Measurements from ENCODE around the gene CCDC141. TPM values are rescaled to one million over a fixed set of nuclear protein-coding genes. Genes with fewer than 3 reads are reported as not detected.

CCDC141 gene
- total RNA-seq, 1 donor from 2014 or later = 136 TPM

DNA sequence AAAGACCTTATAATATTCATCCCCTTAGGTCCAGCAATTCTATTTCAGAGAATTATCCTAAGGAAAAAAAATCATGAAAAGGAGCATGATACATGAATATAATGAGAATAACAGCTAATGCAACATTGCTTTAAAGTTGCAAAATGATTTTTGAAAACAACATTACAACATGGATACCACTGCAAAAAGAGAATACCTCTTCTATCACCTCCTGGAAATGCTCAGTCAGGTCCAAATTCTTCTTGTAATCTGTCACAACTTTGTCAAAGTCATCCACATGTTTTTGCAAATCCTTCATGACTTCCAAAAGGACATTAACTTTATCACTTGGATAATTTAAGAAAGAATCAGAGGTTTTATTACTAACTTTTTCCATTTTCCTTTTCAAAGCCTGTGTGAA, 194.8 kb downstream of the CCDC141 start:
- no peak for ATAC-seq (ENCODE audit: poor library complexity)
- no peak for DNase-seq
- intact Hi-C loops (cut with DNase I) = loop anchor here (10.0 kb wide), 1 partner anchor 50 kb away; the partner anchor contains the start of gene TTN

DNA sequence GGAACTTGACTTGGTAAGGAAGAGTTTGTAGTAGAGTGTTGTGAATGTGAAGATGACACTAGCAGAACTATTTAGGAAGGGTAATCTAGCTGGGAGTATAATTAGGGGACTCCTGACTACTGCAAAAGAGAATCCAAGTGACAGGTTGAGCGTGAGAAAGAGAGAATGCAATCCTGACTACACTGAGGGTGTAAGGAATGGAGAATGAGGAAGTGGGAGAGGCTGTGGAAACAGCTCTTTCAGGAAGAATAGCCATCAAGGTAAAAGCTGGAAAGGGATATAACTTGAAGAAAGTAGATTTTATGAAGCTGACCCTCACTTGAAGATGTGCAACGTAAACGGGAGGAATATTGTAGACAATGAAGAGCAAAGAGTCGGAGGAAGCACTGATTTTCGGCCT, 201.6 kb downstream of the CCDC141 start:
- DNase-seq (no peak), ATAC-seq (ENCODE audit: poor library complexity) (no peak)
- intact Hi-C loops (cut with DNase I) = no loop called here

DNA sequence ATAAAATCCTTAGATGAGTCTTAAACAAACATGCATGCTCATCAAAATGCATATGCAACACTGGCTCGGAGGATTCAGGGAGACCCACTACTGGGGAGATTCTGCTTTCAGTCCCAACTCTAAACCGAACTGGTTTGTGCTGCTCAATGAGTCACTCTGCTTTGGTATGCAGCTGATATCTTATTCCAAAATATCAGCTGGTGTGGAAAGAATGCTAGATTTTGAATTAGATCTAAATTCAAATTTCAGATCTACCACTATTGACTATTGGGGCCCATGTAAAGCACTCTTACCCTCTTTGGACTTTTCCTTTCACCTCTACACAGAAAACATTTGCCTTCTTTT, 203.5 kb downstream of the CCDC141 start:
- no peak for DNase-seq
- intact Hi-C loops (cut with DNase I) = no loop called here
- ATAC-seq (ENCODE audit: poor library complexity) = no peak

DNA sequence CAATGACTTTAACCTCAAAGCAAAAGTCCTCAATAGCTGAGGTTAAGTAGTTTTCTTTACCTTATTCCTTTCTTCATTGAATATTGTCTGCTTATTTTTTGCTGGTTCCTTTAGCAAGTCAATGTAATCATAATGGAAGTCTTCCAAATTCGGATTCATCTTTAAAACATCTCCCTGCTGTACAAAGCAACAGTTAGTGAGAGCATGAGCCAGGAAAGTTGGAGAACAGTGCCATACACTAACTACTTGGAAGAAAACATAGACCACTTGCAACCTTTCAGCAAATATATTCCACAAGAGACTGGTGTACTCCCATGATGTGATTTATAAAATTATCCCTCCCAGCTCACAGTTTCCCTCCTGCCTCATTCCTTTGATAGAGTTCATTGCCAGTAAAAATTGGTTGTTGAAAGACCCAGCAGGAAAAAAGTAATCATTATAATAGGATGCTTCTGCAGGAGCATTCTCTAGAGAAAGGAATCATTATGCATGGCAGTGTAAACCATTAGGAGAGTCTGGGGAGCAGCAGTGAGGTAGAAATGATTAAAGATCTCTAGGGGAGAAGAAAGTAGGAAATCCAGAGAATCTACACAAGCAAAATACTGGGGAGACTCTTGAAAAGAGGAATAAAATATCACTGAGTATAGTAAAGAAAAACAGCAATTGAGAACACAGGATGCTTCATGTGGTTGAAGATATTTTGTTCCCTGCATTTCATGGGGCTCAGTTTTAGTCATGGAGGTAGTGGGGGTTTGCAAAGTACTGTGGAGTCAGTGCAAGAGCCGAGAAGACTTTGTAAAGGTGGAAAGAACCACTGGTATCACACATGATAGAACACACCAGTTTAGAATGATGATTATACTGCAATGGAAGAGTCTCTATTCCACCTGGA, 204.1 kb downstream of the CCDC141 start:
- no peak for DNase-seq
- intact Hi-C loops (cut with DNase I) = no loop called here
- ATAC-seq (ENCODE audit: poor library complexity) = peak; percentile 65

DNA sequence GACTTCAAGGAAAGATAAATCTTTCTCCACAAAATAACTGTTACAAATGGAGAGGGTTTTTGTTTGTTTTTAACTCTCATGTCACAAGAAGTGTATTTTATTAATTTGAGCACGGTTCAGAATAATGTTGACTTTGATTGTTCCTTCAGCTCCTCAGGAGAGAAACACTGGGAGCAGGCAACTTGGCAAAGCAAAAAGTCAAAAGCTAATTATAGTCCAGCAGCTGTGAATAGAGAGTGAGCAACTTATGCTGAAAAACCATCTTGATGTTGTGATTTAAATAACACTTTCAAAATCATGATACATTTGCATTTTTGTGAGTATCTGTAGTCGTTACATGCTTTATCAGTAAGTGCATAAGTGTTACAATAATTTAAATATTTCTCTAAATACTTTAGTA, 205.2 kb downstream of the CCDC141 start:
- intact Hi-C loops (cut with DNase I) = no loop called here
- ATAC-seq (ENCODE audit: poor library complexity) (peak; percentile 84), DNase-seq (no peak)

DNA sequence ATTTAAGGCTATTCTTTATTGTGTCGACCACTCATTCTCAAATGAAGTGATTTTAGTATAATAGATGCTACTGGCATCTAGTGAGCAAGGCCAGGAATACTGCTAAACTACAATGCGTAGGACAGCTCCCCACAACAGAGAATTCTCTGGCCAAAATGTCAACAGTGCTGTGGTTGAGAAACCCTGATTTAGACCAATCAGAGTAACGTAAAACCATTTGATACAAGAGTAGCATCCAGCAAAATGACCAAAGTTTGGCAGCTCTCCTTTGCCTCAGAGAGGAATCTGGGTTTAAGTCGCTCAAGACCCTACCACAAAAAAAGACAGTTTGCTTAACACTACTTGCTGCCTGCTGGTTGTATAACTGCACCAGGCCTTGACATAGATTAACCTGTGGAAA, 205.7 kb downstream of the CCDC141 start:
- no peak for DNase-seq
- intact Hi-C loops (cut with DNase I) = no loop called here
- peak; percentile 63 for ATAC-seq (ENCODE audit: poor library complexity)

DNA sequence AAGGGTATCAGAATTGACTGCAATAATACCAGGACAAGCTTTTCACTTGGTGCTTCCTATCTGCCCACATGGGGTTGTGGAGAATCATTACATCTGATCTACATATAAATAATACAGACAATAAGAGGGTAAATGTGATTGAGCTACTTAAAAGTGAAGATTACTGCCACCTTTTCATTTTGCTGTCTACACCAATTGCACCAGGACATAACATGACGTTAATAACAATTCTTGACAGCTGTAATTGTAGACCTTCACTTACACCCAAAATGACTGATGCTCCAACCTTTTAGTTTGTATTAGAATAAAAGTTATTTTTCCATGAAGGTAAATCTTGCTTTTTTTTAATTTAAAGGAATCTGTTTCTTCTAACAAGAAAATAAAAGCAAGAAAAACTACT, 206.2 kb downstream of the CCDC141 start:
- DNase-seq (no peak), ATAC-seq (ENCODE audit: poor library complexity) (no peak)
- intact Hi-C loops (cut with DNase I) = no loop called here

DNA sequence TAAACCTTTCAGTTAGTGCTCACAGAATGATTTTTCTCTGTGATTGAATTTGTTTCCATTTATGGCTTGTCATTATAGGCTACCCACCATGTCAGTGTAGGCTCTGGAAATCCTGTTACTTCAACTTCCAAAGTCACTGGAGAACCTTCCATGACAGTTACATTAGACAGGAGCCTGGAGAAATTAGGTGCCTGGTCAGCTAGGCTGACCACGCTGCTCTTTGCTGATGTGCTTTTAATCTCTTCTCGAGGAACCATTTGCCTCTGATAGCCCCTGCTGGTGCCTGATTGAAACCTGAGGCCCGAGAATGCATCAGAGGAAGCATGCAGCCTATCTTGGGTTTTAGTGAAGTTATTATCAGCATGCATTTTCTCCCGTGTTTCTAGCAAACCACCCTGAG, 213.1 kb downstream of the CCDC141 start:
- ATAC-seq (ENCODE audit: poor library complexity) = no peak
- intact Hi-C loops (cut with DNase I) = no loop called here
- DNase-seq = no peak

DNA sequence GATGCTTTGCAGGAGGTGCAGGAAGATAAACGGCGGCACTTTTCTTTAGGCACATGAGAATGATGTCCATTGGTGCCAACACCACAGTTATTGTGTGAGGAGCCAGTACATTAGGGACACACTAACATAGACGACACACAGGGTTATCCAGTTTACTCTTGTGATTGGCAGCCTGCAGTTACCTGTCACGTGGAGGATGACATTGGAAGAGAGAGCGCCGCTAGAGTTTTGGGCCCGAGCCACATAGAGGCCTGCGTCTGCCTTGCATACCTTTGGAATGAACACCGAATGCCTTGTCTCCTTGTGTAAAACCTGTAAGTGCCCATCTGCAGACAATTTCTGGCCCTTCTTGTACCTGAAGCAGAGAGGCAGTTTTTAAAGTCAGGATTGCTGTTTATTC, 215.9 kb downstream of the CCDC141 start:
- DNase-seq (peak; percentile 61), ATAC-seq (ENCODE audit: poor library complexity) (peak; percentile 74)
- intact Hi-C loops (cut with DNase I) = no loop called here

DNA sequence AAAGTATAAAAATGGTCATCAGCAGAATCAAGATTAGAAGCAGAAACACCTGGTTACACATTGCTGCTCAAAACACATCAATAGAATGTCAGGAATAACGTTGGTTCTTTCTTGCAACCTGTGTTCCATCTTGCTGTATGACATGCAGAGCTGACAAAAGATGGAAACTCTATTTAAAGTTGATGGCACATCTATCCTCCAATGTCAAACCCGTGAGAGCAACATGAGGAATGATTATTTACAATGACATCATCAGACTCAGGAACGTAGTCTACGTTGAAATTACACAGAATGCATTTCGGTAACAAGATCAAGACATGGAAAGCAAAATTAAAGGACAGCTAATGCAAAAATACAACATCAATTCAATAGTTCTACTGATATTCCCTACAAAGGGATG, 216.6 kb downstream of the CCDC141 start:
- DNase-seq = no peak
- intact Hi-C loops (cut with DNase I) = no loop called here
- no peak for ATAC-seq (ENCODE audit: poor library complexity)

DNA sequence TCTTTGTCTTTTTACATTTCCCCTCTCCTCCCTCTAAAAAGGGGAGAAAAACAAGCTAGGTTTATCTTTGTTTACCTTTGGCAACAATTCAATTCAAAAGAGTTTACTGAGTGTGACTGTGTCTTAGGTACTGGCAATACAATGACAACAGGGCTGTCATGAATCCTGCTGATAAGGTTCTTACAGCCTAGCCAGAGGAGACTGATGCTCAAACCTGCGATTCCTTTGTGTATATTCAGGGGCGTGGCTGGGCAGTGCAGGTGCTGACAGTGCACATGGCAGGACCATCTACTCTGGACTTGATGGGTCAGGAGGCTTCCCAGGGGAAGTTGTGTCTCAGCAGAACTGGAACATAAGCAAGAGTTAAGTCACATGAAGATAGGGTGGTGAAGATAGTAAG, 219.5 kb downstream of the CCDC141 start:
- no peak for ATAC-seq (ENCODE audit: poor library complexity)
- intact Hi-C loops (cut with DNase I) = no loop called here
- DNase-seq = no peak

DNA sequence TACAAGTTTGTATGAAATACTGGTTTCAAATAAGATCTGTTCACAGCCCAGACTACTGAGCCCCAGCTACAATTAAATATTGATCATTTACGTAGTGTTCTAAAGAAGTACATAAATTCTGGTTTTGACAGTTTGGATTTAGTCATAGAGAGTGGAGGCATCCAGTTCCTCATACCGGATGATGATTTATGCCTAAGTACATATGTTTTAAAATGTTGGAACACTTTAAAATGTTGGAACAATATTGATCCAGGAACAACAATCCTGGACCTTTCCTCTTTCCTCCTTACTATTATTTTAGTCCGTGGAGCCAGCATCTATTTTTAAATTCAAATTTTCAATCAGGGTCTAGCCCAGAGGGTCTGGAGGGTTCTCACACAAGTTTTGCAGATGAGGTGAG, 220.0 kb downstream of the CCDC141 start:
- intact Hi-C loops (cut with DNase I) = no loop called here
- ATAC-seq (ENCODE audit: poor library complexity) (no peak), DNase-seq (no peak)

DNA sequence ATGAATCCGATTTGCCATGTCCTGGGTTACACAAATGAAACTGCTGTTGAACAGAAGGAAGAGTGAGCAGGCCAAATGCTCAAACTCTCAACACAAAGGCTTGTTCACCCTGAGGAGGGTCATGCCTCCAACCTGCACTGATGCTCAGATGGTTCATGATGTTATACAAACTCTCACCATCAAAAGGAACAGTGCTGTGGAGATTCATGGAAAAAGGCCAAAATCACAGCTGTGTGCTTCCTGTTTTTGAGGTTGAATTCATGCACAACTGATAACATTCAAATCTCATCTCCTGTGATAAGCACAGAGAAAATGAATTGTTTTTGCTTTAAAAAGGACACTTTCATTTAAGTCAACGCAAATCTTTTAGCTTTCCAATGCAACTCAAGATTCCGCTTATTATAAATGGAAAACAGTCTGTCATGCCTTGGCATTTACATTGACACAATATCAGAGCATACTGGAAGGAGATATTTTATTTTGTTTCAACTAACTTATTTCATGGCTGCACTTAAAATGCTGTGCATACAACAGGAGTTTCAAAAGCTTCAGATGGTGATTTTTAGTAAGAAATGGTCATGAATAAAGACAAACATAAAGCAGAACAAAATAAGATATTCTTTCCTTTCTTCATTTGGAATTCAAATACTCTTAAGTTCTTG, 220.5 kb downstream of the CCDC141 start:
- no peak for ATAC-seq (ENCODE audit: poor library complexity)
- intact Hi-C loops (cut with DNase I) = no loop called here
- DNase-seq = no peak

DNA sequence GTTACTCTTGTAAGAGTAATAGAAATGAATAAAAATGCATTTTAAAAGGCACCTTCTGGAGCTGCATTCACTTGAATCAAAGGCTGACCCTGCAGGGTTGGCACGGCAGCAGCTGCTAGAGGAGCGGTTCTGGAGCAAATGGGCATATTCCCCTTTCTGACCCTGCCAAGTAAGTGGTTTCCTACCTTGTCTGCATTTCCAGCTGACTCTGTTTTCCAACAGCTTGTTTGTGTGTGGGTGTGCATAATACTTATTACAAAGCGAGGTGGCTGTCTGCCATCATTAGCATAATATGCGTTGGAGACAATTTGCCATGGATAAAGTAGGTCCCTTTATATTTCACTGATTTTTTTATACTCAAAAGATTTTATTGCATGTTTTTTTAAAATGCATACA, 221.5 kb downstream of the CCDC141 start:
- ATAC-seq (ENCODE audit: poor library complexity) (no peak), DNase-seq (no peak)
- intact Hi-C loops (cut with DNase I) = no loop called here

DNA sequence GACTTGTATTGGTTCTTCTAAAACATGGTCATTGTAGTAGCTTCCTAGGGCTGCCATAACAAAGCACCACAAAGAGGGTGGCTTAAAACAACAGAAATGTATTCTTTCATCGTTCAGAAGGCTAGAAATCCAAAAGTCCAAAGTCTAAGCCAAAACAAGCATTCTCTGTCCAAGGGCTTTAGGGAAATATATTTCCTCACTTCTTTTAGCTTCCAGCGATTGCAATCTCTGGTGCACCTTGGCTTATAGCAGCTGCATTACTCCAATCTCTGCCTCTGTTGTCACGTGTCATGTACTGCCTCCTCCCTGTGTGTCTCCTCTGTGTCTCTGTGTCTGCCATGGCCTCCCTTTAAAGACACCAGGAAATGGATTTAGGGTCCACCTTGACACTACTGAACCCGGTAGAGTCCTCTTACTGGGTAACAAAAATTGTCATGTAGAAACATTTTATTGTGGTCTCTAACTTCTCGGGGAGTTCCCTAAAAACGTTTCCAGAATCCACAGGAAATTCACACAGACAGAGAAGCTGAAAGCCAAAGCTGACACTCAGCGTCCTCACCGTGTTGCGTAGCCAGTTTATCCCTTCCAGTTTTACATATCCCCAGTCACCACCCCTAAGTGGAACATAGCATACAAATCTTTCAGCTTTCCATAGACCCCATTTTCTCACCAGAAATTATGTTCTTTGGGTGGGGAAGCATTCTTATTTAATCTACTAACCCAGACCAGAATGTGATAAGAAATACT, 222.0 kb downstream of the CCDC141 start:
- ATAC-seq (ENCODE audit: poor library complexity) = peak; percentile 22
- intact Hi-C loops (cut with DNase I) = no loop called here
- DNase-seq = no peak

DNA sequence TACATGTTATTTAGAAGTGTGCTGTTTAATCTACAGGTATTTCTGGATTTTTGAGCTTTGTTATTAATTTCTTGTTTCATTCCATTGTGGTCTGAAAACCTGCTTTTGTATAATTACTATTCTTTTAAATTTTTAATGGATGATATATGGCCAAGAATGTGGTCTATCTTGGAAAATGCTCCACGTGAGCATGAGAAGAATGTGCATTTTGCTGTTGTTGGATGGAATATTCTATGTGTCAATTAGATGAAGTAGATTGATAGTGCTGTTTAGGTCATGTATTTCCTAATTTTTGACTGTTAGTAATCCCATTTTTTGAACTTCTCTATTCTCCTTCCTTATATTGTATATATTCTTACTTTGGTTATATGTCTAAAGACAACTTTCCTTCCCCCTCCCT, 222.8 kb downstream of the CCDC141 start:
- ATAC-seq (ENCODE audit: poor library complexity) (no peak), DNase-seq (no peak)
- intact Hi-C loops (cut with DNase I) = no loop called here

DNA sequence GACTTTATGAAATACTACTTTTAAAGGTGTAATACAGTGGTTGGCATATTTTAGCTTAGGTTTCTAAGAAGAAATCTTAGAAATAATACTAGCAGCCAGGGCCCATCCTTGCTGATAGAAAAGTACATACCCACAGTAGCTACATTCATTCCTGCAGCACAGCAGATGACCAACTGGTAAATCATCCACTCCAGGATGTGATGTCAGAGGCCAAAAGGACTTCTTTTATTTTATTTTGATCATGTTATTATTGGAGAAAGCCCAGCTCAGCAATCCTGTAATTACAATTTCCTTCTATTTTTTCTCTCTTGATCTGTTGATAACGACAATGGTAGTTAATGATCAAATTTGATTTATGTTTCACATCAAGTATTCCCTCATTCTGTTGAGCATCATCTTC, 224.8 kb downstream of the CCDC141 start:
- ATAC-seq (ENCODE audit: poor library complexity) = no peak
- DNase-seq = no peak
- intact Hi-C loops (cut with DNase I) = no loop called here

DNA sequence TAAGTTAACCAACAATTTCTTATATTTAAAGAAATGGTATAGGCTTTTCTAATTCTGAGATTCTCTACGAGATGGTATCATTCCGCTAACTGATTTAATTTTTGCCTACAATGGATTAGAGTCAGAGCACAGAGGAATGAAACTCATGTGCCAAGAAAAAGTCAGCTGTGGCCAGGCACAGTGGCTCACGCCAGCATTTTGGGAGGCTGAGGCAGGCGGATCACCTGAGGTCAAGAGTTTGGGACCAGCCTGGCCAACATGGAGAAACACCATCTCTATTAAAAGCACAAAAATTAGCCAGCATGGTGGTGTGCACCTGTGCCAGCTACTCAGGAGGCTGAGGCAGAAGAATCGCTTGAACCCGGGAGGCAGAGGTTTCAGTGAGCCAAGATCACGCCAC, 225.8 kb downstream of the CCDC141 start:
- peak; percentile 41 for DNase-seq
- intact Hi-C loops (cut with DNase I) = no loop called here
- ATAC-seq (ENCODE audit: poor library complexity) = no peak

DNA sequence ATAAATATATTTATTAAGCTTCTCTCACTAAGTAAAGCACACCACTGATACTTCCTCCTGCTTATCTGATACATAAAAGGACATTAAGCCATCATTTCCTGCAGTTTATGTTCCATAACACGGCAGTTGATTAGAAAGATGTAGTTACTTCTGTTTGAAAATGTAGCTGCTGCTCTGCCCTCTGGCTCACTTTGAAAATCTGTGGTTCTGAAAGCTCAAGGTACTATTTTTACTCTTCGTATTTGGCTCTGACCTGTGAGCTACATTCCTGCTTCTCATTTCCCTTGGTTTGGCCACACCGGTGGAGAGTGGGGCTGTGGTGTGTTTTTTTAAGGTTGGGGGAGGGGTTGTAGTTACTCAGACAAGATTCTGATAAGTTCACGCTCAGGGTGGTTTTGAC, 229.9 kb downstream of the CCDC141 start:
- DNase-seq (peak; percentile 43), ATAC-seq (ENCODE audit: poor library complexity) (peak; percentile 92)
- intact Hi-C loops (cut with DNase I) = no loop called here
